Endodermal cell (in vitro differentiated cells): ENCODE measurements around the gene PCSK4. TPM values are rescaled to one million over a fixed set of nuclear protein-coding genes. Genes with fewer than 3 reads are reported as not detected.

Experiments
- DNase-seq: peaks from one replicate; pipeline ENCODE4 v3.0.0-alpha.2; 2017
- H3K27ac ChIP-seq: 2 replicates; pipeline ENCODE4 v1.5.1; 2013; ENCODE audit warnings: mild to moderate bottlenecking, low read depth, low read length, moderate library complexity
- H3K27me3 ChIP-seq: 2 replicates; pipeline ENCODE4 v1.6.1; 2013; ENCODE audit warnings: mild to moderate bottlenecking, low read length, moderate library complexity; ENCODE audit not compliant: insufficient read depth, control insufficient read depth, poor library complexity, severe bottlenecking
- H3K36me3 ChIP-seq: 2 replicates; pipeline ENCODE4 v1.7.0; 2013; ENCODE audit warnings: mild to moderate bottlenecking, low read length, moderate library complexity; ENCODE audit not compliant: control insufficient read depth, insufficient read depth
- H3K4me1 ChIP-seq: one replicate; pipeline ENCODE4 v1.7.0; 2013; ENCODE audit warnings: low read length; ENCODE audit not compliant: control insufficient read depth, insufficient read depth
- H3K4me3 ChIP-seq: 2 replicates; pipeline ENCODE4 v1.5.1; 2013; ENCODE audit warnings: mild to moderate bottlenecking, low read length, moderate library complexity
- H3K9ac ChIP-seq: 2 replicates; pipeline ENCODE4 v1.6.1; 2013; ENCODE audit warnings: mild to moderate bottlenecking, low read length, moderate library complexity; ENCODE audit not compliant: poor library complexity, severe bottlenecking; ENCODE audit errors: extremely low read depth
- H3K9me3 ChIP-seq: 2 replicates; pipeline ENCODE4 v1.6.1; 2013; ENCODE audit warnings: mild to moderate bottlenecking, low read length, moderate library complexity; ENCODE audit not compliant: control insufficient read depth
- H3K27ac Mint-ChIP-seq: 2 replicates; pipeline ENCODE4 v1.8.0; 2020; ENCODE audit warnings: mixed read lengths
- H3K27me3 Mint-ChIP-seq: 2 replicates; pipeline ENCODE4 v1.8.0; 2021; ENCODE audit warnings: mild to moderate bottlenecking, mixed read lengths; ENCODE audit not compliant: insufficient read depth
- H3K36me3 Mint-ChIP-seq: 2 replicates; pipeline ENCODE4 v1.8.0; 2020; ENCODE audit warnings: low read depth, mixed read lengths
- H3K4me1 Mint-ChIP-seq: 2 replicates; pipeline ENCODE4 v1.8.0; 2020; ENCODE audit warnings: mixed read lengths
- H3K4me3 Mint-ChIP-seq: 2 replicates; pipeline ENCODE4 v1.8.0; 2020; ENCODE audit warnings: mild to moderate bottlenecking, moderate library complexity, mixed read lengths
- H3K9me3 Mint-ChIP-seq: 2 replicates; pipeline ENCODE4 v1.8.0; 2020; ENCODE audit warnings: mild to moderate bottlenecking, mixed read lengths
- CTCF ChIP-seq: fragments of 200-600 bp; sonication (generic); conservative IDR thresholded peaks from 2 replicates; pipeline ENCODE4 v1.5.0; 2021; ENCODE audit warnings: antibody characterized with exemption, mild to moderate bottlenecking
- WGBS, 2 experiments: methylation state at CpG; one replicate each; pipeline versions ENCODE4 v1.1.5 to v1.1.7; 2013; ENCODE audit warnings: missing lambda C conversion rate in 2 of 2, mixed read lengths in 1 of 2; ENCODE audit not compliant: insufficient coverage in 1 of 2, insufficient read length in 1 of 2; 5-methylcytosine and 5-hydroxymethylcytosine counted together
- total RNA-seq, 2 donors: library from RNA; stranded (reverse); fragmentation: NEBNext Ultra II Directional in 1 of 2; extraction: Animal tissue kit (Norgen Biotek cat#: 25700) in 1 of 2; gene quantifications; 2 replicates in 1 of 2; 3 replicates in 1 of 2; pipeline ENCODE4 v1.2.1, GENCODE V29; 2021

PCSK4 gene
- total RNA-seq, 2 donors from 2014 or later, result 25.2 to 31.6 TPM

GRCh38 chr19:1524287-1524971, 34.3 kb upstream of the PCSK4 start:
- no peaks in the 10 kb centered on the region for H3K36me3 ChIP-seq
- H3K9ac ChIP-seq, result no peak overlapping the region
- Mint-ChIP-seq H3K9me3 (no peaks in the 10 kb centered on the region), H3K4me1 (peaks cover 3% of the 10 kb centered on the region), H3K27ac (no peak overlapping the region), H3K36me3 (no peaks in the 10 kb centered on the region), H3K27me3 (peaks cover 64% of the 10 kb centered on the region), H3K4me3 (peak overlapping the region; percentile 49)
- TF ChIP-seq CTCF, result no peak
- no peak overlapping the region for H3K4me3 ChIP-seq
- H3K9me3 ChIP-seq, result no peaks in the 10 kb centered on the region
- peaks cover 49% of the 10 kb centered on the region for H3K27me3 ChIP-seq
- no peaks in the 10 kb centered on the region for H3K4me1 ChIP-seq
- 11 to 21% methylated on average over 11 to 49 of the region's 49 CpGs for WGBS, 2 experiments
- H3K27ac ChIP-seq, result no peak overlapping the region
- DNase-seq, result no peak

- no peak within 1 kb of the TSS for H3K4me3 ChIP-seq
- Mint-ChIP-seq H3K4me3 (peak within 1 kb of the TSS; percentile 49), H3K36me3 (no peaks in the 10 kb centered on the region), H3K9me3 (no peaks in the 10 kb centered on the region), H3K4me1 (peaks cover 3% of the 10 kb centered on the region), H3K27ac (no peak within 1 kb of the TSS), H3K27me3 (peaks cover 68% of the 10 kb centered on the region)
- no peaks in the 10 kb centered on the region for H3K9me3 ChIP-seq
- H3K27ac ChIP-seq, result no peak within 1 kb of the TSS
- H3K27me3 ChIP-seq, result peaks cover 50% of the 10 kb centered on the region
- no peak for TF ChIP-seq CTCF
- H3K4me1 ChIP-seq, result no peaks in the 10 kb centered on the region
- DNase-seq, result peak; percentile 73
- 11 to 25% methylated on average over 18 to 92 of the region's 92 CpGs for WGBS, 2 experiments
- no peak within 1 kb of the TSS for H3K9ac ChIP-seq
- H3K36me3 ChIP-seq, result no peaks in the 10 kb centered on the region
Measured at GRCh38 chr19:1523412-1524286, 33.5 kb upstream of the PCSK4 start, which contains the start of gene PLK5. PLK5 (plus strand) TSS chr19:1524077; CDS start chr19:1526997, 2,920 bp downstream.

GRCh38 chr19:1522838-1523237, 32.7 kb upstream of the PCSK4 start:
- Histone ChIP-seq H3K9me3 (no peaks in the 10 kb centered on the region), H3K4me1 (no peaks in the 10 kb centered on the region), H3K27me3 (peaks cover 57% of the 10 kb centered on the region), H3K36me3 (no peaks in the 10 kb centered on the region), H3K9ac (no peak overlapping the region), H3K4me3 (no peak overlapping the region), H3K27ac (no peak overlapping the region)
- WGBS, 2 experiments, result 81 to 91% methylated on average over 10 to 18 of the region's 18 CpGs
- H3K27ac Mint-ChIP-seq, result no peak overlapping the region
- TF ChIP-seq CTCF, result no peak
- H3K36me3 Mint-ChIP-seq, result no peaks in the 10 kb centered on the region
- peaks cover 75% of the 10 kb centered on the region for H3K27me3 Mint-ChIP-seq
- DNase-seq, result no peak
- peaks cover 3% of the 10 kb centered on the region for H3K4me1 Mint-ChIP-seq
- H3K9me3 Mint-ChIP-seq, result no peaks in the 10 kb centered on the region
- H3K4me3 Mint-ChIP-seq, result no peak overlapping the region
